GM18505 (cell line): ENCODE results near the gene C16orf74.
A peak's percentile ranks its signal among the peaks of the same experiment; 100 is the strongest.

Source experiments
- ATAC-seq: cut with Tn5 transposase; IDR thresholded peaks from one replicate; pipeline ENCODE4 v1.9.1; 2021; ENCODE audit not compliant: unreplicated experiment
- POLR2A ChIP-seq: IDR thresholded peaks from 4 replicates; pipeline ENCODE4 v1.6.1; 2011; ENCODE audit warnings: borderline replicate concordance; ENCODE audit not compliant: insufficient read depth, insufficient read length; ENCODE audit errors: extremely low read depth

C16orf74 gene

GRCh38 chr16:85750827-85751697 lies at the start of gene C16orf74:
TSS of gene C16orf74 (minus strand) at chr16:85751096. CDS start at chr16:85735217, 15,879 bp downstream.
- peak; percentile 46 for ATAC-seq
- peak; percentile 31 for TF ChIP-seq POLR2A

GRCh38 chr16:85800321-85800669 lies 49.4 kb upstream of the C16orf74 start:
- no peak for ATAC-seq
- no peak for TF ChIP-seq POLR2A

- peak; percentile 87 for TF ChIP-seq POLR2A
- ATAC-seq: peak; percentile 84
Observed at GRCh38 chr16:85799497-85800320, 48.8 kb upstream of the C16orf74 start, which contains the start of the genes COX4I1 and EMC8. TSS of gene COX4I1 (plus strand) at chr16:85799695. CDS start at chr16:85801206, 1,511 bp downstream. TSS of gene EMC8 (minus strand) at chr16:85799544. CDS start at chr16:85799295, 249 bp downstream.

- ATAC-seq: peak; percentile 23
- no peak for TF ChIP-seq POLR2A
Observed at GRCh38 chr16:85798901-85799496, 48.1 kb upstream of the C16orf74 start.

- no peak for TF ChIP-seq POLR2A
- no peak for ATAC-seq
Observed at GRCh38 chr16:85798283-85798776, 47.4 kb upstream of the C16orf74 start.

GRCh38 chr16:85796599-85796998 lies 45.7 kb upstream of the C16orf74 start:
- no peak for TF ChIP-seq POLR2A
- ATAC-seq: no peak

- no peak for TF ChIP-seq POLR2A
- ATAC-seq: no peak
Observed at GRCh38 chr16:85796152-85796551, 45.3 kb upstream of the C16orf74 start.

- no peak for ATAC-seq
- TF ChIP-seq POLR2A: no peak
Observed at GRCh38 chr16:85794696-85795095, 43.8 kb upstream of the C16orf74 start.

GRCh38 chr16:85793662-85794298 lies 42.9 kb upstream of the C16orf74 start:
- no peak for TF ChIP-seq POLR2A
- ATAC-seq: no peak

- no peak for ATAC-seq
- TF ChIP-seq POLR2A: no peak
Observed at GRCh38 chr16:85789773-85790172, 38.9 kb upstream of the C16orf74 start.

- TF ChIP-seq POLR2A: no peak
- no peak for ATAC-seq
Observed at GRCh38 chr16:85788819-85789218, 37.9 kb upstream of the C16orf74 start.

GRCh38 chr16:85785927-85786326 lies 35.0 kb upstream of the C16orf74 start:
- no peak for ATAC-seq
- no peak for TF ChIP-seq POLR2A
